ENCODE data around the gene CACNA1B.

GRCh38 chr9:137838576-137838975, 39.0 kb upstream of the CACNA1B start:
- TF ChIP-seq POLR2AphosphoS5 (IDR thresholded peaks at IDR 0.05; ENCODE audit: low read depth) (no peak), SPI1 (IDR thresholded peaks at IDR 0.05; ENCODE audit: borderline replicate concordance, low read depth) (peak; percentile 4; the same call in 1 of the 2 replicates)
- TF ChIP-seq, protein P1, sequence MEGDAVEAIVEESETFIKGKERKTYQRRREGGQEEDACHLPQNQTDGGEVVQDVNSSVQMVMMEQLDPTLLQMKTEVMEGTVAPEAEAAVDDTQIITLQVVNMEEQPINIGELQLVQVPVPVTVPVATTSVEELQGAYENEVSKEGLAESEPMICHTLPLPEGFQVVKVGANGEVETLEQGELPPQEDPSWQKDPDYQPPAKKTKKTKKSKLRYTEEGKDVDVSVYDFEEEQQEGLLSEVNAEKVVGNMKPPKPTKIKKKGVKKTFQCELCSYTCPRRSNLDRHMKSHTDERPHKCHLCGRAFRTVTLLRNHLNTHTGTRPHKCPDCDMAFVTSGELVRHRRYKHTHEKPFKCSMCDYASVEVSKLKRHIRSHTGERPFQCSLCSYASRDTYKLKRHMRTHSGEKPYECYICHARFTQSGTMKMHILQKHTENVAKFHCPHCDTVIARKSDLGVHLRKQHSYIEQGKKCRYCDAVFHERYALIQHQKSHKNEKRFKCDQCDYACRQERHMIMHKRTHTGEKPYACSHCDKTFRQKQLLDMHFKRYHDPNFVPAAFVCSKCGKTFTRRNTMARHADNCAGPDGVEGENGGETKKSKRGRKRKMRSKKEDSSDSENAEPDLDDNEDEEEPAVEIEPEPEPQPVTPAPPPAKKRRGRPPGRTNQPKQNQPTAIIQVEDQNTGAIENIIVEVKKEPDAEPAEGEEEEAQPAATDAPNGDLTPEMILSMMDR (IDR thresholded peaks at IDR 0.05; ENCODE audit: insufficient read depth, low read length), result no peak
- TF ChIP-seq, protein P2, sequence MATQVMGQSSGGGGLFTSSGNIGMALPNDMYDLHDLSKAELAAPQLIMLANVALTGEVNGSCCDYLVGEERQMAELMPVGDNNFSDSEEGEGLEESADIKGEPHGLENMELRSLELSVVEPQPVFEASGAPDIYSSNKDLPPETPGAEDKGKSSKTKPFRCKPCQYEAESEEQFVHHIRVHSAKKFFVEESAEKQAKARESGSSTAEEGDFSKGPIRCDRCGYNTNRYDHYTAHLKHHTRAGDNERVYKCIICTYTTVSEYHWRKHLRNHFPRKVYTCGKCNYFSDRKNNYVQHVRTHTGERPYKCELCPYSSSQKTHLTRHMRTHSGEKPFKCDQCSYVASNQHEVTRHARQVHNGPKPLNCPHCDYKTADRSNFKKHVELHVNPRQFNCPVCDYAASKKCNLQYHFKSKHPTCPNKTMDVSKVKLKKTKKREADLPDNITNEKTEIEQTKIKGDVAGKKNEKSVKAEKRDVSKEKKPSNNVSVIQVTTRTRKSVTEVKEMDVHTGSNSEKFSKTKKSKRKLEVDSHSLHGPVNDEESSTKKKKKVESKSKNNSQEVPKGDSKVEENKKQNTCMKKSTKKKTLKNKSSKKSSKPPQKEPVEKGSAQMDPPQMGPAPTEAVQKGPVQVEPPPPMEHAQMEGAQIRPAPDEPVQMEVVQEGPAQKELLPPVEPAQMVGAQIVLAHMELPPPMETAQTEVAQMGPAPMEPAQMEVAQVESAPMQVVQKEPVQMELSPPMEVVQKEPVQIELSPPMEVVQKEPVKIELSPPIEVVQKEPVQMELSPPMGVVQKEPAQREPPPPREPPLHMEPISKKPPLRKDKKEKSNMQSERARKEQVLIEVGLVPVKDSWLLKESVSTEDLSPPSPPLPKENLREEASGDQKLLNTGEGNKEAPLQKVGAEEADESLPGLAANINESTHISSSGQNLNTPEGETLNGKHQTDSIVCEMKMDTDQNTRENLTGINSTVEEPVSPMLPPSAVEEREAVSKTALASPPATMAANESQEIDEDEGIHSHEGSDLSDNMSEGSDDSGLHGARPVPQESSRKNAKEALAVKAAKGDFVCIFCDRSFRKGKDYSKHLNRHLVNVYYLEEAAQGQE (IDR thresholded peaks at IDR 0.05; ENCODE audit: insufficient replicate concordance, low read depth), result no peak
